ENCODE data around the gene SCFD2. TPM values are rescaled to one million over a fixed set of nuclear protein-coding genes. Genes with fewer than 3 reads are reported as not detected.

The SCFD2 gene
- total RNA-seq, 4 donors from 2014 or later: 13.1 to 27.4 (median 19.8) TPM

DNA sequence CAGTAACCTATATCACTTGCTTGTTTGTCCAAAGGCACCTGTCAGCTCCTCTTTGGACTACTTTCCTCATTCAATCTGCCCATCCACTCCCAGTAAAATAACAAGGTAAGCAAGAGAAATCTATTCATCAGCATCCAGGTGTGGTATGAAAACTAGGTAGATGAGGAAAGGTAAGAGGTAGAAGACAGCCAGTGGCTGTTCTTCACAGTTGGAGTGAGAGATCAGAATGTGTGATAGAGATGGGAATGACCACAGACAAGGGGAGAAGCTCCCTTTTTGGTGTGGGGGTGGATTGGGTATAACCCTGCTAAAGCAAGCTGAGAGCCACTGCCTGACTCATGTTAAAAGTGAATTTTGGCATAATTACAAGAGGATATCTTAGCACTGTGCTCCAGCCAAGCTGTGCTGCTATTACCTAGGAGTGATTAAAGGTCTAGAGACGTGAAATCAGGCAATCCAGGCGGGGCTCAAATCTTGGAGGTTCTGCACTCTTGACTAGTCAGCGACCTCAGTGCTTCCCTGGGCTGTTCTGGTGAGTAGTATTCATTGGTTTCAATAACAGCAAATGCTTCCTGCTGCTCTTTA is 531.8 kb downstream of the SCFD2 start:
- TF ChIP-seq, protein P1, sequence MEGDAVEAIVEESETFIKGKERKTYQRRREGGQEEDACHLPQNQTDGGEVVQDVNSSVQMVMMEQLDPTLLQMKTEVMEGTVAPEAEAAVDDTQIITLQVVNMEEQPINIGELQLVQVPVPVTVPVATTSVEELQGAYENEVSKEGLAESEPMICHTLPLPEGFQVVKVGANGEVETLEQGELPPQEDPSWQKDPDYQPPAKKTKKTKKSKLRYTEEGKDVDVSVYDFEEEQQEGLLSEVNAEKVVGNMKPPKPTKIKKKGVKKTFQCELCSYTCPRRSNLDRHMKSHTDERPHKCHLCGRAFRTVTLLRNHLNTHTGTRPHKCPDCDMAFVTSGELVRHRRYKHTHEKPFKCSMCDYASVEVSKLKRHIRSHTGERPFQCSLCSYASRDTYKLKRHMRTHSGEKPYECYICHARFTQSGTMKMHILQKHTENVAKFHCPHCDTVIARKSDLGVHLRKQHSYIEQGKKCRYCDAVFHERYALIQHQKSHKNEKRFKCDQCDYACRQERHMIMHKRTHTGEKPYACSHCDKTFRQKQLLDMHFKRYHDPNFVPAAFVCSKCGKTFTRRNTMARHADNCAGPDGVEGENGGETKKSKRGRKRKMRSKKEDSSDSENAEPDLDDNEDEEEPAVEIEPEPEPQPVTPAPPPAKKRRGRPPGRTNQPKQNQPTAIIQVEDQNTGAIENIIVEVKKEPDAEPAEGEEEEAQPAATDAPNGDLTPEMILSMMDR (IDR thresholded peaks at IDR 0.05; ENCODE audit: low read depth): no peak

DNA sequence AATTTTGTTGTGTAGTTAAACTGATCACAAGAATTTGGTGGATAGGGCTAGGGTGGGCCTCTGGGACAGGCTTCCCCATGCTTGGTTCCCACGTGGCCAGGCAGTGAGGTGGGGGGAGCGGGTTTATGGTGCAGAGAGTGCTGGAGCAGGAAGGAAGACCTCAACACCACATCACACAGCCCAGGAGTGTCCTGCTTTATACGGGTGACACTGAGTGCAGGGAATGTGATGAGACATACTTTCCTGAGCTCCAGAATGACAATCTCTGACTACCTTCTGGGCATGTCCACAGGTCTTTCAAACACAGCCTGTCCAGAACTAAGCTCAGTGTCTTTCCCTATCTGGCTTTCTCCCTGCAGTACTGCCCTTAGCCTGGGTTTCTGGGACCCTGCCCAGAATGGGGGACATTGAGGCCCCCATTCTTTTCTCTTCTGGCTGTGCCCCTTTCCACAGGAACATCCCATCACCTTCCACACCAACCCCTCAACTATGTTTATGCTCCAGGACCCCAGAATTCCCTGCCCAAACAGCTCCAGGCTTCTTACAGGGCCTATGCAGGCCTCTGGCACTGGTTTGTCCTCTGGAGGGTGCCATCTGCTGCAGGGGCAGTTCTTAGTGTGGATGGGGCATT is 540.3 kb downstream of the SCFD2 start:
- TF ChIP-seq, protein P1 (IDR thresholded peaks at IDR 0.05; ENCODE audit: low read depth): no peak

GRCh38 chr4:52824603-52825459 is 541.0 kb downstream of the SCFD2 start:
- TF ChIP-seq, protein P1 (IDR thresholded peaks at IDR 0.05; ENCODE audit: low read depth): no peak

DNA sequence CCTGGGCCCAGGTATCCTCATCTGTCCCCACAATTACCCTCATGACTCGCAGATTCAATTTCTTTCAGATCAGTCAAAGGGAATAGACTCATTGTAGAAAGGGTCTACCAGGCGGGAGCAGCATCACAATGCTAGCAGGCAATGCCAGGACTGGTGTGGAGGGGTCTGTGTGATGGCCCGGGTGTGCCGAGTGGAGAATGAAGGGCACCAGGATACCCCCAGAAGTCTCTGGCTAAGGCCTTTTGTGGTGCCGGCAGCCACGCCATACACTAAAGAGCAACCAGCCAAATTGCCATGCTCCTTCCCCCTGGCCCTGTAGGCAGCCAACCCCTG is 541.6 kb downstream of the SCFD2 start:
- TF ChIP-seq, protein P1 (IDR thresholded peaks at IDR 0.05; ENCODE audit: low read depth): no peak

- TF ChIP-seq, protein P1 (IDR thresholded peaks at IDR 0.05; ENCODE audit: low read depth): no peak
Observed at GRCh38 chr4:52823702-52824092, 542.2 kb downstream of the SCFD2 start.

Small RNA genes lying within 50 kb of the gene (small RNA-seq; reads per million reads assigned to genes)
- gene RNU6-310P: not detected

Other genes starting within 250 kb of the SCFD2 start
- gene FIP1L1, start 11.6 kb upstream of the SCFD2 start, total RNA-seq: 10 to 100 TPM; 35.8 to 46.0 (median 37.2) TPM
- 10 to 100 TPM; 11.9 to 66.5 (median 41.3) TPM for gene LNX1, start 225.4 kb upstream of the SCFD2 start, total RNA-seq

All from subcutaneous adipose tissue (tissue), 4 donors.